Progenitor cell of endocrine pancreas (in vitro differentiated cells): ENCODE measurements around the gene BOK. TPM values are rescaled to one million over a fixed set of nuclear protein-coding genes. Genes with fewer than 3 reads are reported as not detected.

Source experiments
- DNase-seq: peaks from one replicate; pipeline ENCODE4 v3.0.0; 2021; ENCODE audit warnings: low spot score; ENCODE audit not compliant: unreplicated experiment
- H3K27ac Mint-ChIP-seq: 2 replicates; pipeline ENCODE4 v1.8.0; 2021; ENCODE audit warnings: mild to moderate bottlenecking, moderate library complexity, mixed read lengths
- H3K27me3 Mint-ChIP-seq: 2 replicates; pipeline ENCODE4 v1.8.0; 2021; ENCODE audit warnings: mixed read lengths
- H3K36me3 Mint-ChIP-seq: 2 replicates; pipeline ENCODE4 v1.8.0; 2022; ENCODE audit warnings: mixed read lengths; ENCODE audit not compliant: insufficient read depth
- H3K4me1 Mint-ChIP-seq: 2 replicates; pipeline ENCODE4 v1.8.0; 2021; ENCODE audit warnings: low read depth, mixed read lengths
- H3K4me3 Mint-ChIP-seq: 2 replicates; pipeline ENCODE4 v1.8.0; 2021; ENCODE audit warnings: low read depth, mild to moderate bottlenecking, moderate library complexity, mixed read lengths
- H3K9me3 Mint-ChIP-seq: 2 replicates; pipeline ENCODE4 v1.8.0; 2021; ENCODE audit warnings: low read depth, mixed read lengths
- total RNA-seq: library from RNA; stranded (reverse); gene quantifications from 2 replicates; pipeline ENCODE4 v1.2.1, GENCODE V29; 2021
- TF ChIP-seq, protein P1 (sequence below): fragments of 200-600 bp; sonication (generic); IDR thresholded peaks from one replicate; pipeline ENCODE4 v1.5.0; 2021; ENCODE audit warnings: antibody characterized with exemption, mild to moderate bottlenecking; ENCODE audit not compliant: unreplicated experiment

BOK gene
- total RNA-seq, 1 donor from 2014 or later, result 8.0 TPM

DNA sequence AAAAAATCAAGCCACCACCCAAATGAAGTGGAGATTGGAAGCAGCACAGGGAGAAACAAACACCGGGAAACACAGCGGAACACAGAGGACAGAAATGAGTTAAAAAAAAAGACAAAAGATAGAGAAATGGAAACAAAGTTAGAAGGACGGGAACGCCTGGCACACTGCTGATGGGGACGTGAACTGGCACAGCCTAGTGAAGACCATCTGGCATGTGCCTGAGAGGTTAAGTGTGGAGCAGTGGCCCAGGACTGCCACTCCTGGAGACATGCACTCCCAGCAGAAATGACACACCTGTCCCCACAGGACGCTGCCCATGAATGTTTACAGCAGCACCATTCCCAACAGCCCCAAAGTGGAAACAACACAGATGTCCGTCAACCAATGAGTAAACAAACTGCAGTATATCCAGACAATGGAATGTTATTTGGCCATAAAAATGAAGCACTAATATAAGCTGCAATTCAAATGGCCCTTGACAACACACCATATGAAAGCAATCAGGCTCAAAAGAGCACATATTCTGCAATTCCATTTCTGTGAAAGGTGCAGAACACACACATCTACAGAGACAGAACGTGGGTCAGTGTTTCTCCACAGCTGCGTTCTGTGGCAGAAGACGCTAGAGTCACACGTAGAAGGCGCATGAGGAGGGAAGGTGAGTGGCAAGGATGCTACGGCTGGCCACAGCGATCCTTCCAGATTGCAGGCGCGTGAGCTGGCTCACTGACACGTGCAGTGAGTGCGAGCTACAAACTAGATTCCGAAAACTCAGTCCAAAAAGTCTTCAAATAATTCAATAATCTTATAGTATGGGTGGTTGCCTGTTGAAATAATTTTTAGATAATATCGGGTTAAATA, 53.8 kb downstream of the BOK start:
- peaks cover 11% of the 10 kb centered on the region for H3K4me1 Mint-ChIP-seq
- peak overlapping the region; percentile 76 for H3K27ac Mint-ChIP-seq
- H3K27me3 Mint-ChIP-seq, result no peaks in the 10 kb centered on the region
- DNase-seq, result no peak
- H3K9me3 Mint-ChIP-seq, result no peaks in the 10 kb centered on the region
- H3K4me3 Mint-ChIP-seq, result no peak overlapping the region
- no peaks in the 10 kb centered on the region for H3K36me3 Mint-ChIP-seq
- TF ChIP-seq, protein P1, sequence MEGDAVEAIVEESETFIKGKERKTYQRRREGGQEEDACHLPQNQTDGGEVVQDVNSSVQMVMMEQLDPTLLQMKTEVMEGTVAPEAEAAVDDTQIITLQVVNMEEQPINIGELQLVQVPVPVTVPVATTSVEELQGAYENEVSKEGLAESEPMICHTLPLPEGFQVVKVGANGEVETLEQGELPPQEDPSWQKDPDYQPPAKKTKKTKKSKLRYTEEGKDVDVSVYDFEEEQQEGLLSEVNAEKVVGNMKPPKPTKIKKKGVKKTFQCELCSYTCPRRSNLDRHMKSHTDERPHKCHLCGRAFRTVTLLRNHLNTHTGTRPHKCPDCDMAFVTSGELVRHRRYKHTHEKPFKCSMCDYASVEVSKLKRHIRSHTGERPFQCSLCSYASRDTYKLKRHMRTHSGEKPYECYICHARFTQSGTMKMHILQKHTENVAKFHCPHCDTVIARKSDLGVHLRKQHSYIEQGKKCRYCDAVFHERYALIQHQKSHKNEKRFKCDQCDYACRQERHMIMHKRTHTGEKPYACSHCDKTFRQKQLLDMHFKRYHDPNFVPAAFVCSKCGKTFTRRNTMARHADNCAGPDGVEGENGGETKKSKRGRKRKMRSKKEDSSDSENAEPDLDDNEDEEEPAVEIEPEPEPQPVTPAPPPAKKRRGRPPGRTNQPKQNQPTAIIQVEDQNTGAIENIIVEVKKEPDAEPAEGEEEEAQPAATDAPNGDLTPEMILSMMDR, result no peak

DNA sequence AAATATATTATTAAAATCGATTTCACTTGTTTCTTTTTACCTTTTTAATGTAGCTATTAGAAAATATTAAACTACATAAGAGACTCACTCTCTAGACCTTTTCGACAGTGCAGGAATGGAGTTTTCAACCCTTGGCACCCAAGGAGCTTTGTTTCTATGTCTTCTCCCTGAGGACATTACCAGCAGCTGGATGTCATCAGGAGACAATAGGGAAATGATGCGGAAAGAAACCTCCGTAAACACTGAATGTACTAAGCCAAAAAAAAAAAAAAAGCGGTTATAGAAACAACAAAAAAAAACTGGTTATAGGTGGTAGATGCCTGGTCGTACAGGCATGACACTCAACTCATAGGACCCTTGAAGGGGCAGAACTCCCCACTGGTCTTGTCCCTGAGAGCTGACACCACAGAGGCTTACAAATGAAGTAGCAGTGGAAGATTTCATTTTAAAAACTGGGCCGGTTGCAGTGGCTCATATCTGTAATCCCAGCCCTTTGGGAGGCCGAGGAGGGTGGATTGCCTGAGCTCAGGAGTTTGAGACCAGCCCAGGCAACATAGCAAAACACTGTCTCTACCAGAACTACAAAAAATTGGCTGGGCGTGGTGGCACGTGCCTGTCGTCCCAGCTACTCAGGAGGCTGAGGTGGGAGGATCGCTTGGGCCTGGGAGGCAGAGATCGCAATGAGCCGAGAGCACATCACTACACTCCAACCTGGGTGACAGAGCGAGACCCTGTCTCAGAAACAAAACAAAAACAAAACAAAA, 54.7 kb downstream of the BOK start:
- Mint-ChIP-seq H3K27me3 (no peaks in the 10 kb centered on the region), H3K4me1 (peaks cover 12% of the 10 kb centered on the region), H3K36me3 (no peaks in the 10 kb centered on the region), H3K9me3 (no peaks in the 10 kb centered on the region), H3K4me3 (no peak overlapping the region), H3K27ac (no peak overlapping the region)
- TF ChIP-seq, protein P1, result no peak
- no peak for DNase-seq

DNA sequence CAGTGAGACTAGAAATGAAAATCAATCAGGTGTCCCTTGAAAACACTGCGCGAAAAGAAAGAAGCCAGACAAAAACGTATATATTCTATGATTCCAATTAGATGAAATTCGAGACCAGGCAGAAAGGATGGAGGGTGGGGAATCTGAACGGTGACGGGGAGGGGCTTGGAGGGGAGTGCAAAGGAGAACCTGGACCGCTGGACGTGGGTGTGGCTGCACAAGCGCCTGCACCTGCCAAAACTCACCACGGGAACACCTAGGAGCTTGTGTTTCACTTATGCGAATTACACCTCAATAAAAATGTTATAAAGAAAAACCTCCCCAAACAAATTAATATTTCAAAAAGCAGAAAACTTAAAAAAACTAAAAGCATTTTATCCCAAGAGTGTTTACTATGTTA, 56.5 kb downstream of the BOK start:
- H3K9me3 Mint-ChIP-seq, result no peaks in the 10 kb centered on the region
- TF ChIP-seq, protein P1, result no peak

DNA sequence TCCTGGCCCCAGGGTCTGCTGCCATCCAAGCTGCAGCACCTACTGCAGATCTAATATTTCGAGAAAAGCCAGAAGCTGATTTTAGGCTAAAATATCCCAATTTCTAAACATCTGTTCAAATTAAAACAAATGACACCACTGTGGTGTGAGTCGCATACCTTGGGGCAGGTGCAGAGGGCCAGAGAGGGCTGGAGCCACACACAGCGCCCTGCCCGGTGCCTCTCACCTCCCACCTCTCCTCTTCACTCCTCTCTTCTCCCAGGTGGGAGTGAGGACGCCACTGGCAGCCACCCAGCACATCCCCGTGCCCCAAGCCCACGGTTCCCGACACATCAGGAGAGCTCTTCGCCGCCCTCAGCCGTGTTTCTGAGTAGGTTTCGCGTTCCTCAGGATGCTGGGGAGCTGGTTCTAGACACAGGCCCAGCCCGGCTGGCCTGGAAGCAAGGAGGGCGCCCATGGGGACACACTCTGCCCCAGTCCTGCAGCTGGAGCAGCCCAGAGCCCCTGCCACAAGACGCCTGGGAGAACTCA, 57.0 kb downstream of the BOK start:
- no peak overlapping the region for H3K4me3 Mint-ChIP-seq
- peaks cover under 1% of the 10 kb centered on the region for H3K9me3 Mint-ChIP-seq
- TF ChIP-seq, protein P1, result no peak
- DNase-seq, result no peak
- H3K4me1 Mint-ChIP-seq, result peaks cover 11% of the 10 kb centered on the region
- H3K27ac Mint-ChIP-seq, result no peak overlapping the region
- H3K27me3 Mint-ChIP-seq, result no peaks in the 10 kb centered on the region
- peaks cover 3% of the 10 kb centered on the region for H3K36me3 Mint-ChIP-seq

More for the DNA sequence above, 56.5 kb downstream of the BOK start:
- no peaks in the 10 kb centered on the region for H3K27me3 Mint-ChIP-seq
- H3K4me1 Mint-ChIP-seq, result peaks cover 12% of the 10 kb centered on the region
- peaks cover 3% of the 10 kb centered on the region for H3K36me3 Mint-ChIP-seq
- DNase-seq, result no peak
- H3K27ac Mint-ChIP-seq, result no peak overlapping the region
- H3K4me3 Mint-ChIP-seq, result no peak overlapping the region
